OCI-LY3 (cell line): ENCODE data around the gene ZNF804A.

Experiments used
- CTCF ChIP-seq: fragments of 200-600, 300-600 bp; sonication (generic); IDR thresholded peaks from 2 replicates; pipeline ENCODE4 v1.5.1; 2014; ENCODE audit warnings: antibody characterized with exemption, low read length, low read depth
- EZH2phosphoT487 ChIP-seq: fragments of 200-600 bp; shearing (Covaris generic); IDR thresholded peaks from 2 replicates; pipeline ENCODE4 v1.6.1; 2018; ENCODE audit warnings: antibody characterized with exemption, mixed run types, low read depth

- TF ChIP-seq EZH2phosphoT487 (no peak), CTCF (no peak)
Observed at GRCh38 chr2:184769023-184769422, 170.7 kb downstream of the ZNF804A start.
